ENCODE data around the gene MTSS2. TPM values are rescaled to one million over a fixed set of nuclear protein-coding genes. Genes with fewer than 3 reads are reported as not detected.

Gene MTSS2
- total and polyA plus RNA-seq, 2 of the 8 experiments (the other 6 are each of a cell fraction or from before 2014, with no cell fraction given) = 23.3 to 36.7 TPM

DNA sequence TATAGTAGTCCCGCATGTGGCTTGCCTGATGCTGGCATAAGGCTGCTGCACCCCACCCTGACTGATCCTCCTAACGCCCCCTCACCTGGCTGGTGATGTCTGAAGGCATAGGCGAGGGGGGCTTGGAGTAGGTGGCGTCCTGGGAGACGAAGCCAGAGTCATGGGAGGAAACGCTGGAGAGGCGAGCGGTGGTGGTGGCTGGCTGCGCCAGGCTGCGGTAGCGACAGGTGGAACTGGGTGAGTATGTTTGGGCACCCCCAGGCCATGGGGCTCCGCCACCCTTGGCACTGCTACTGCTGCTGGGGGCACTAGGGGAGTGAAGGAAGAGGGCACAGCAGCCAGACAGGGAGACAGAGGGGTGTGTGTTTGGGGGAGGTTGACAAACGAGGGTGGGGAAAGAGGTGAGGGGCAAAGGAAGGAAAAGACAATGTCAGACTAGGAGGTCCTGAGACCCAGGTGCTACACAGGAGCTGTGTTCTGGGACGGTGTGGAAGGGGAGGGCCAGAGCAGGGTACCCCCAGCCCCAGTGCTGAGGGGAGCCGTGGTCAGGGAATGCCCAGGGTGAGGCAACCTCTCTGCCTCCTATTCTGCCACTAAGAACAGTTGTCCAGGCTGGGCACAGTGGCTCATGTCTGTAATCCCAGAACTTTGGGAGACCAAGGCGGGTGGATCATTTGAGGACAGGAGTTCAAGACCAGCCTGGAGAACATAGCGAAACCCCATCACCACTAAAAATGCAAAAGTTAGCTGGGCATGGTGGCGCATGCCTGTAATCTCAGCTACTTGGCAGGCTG, 11.4 kb downstream of the MTSS2 start:
- WGBS, 2 experiments (ENCODE audit: extremely low coverage in 1 of 2, insufficient coverage in 1 of 2, insufficient read length in 1 of 2, insufficient replicate concordance in 2 of 2, low coverage in 1 of 2, low lambda C conversion rate in 2 of 2, missing lambda C conversion rate in 1 of 2) = 88% methylated on average over 17 of the region's 18 CpGs; no CpG with 5 or more reads in 1 of the 2 experiments
- Histone ChIP-seq H3K9me3 (ENCODE audit: insufficient read depth in 2 of 2, low read depth in 1 of 2, low read length in 1 of 2) (no peaks in the 10 kb centered on the region), H3K79me2 (ENCODE audit: control insufficient read depth in 1 of 2, insufficient read depth in 2 of 2, low read length in 2 of 2) (no peaks in the 10 kb centered on the region), H3K4me2 (ENCODE audit: insufficient read depth in 1 of 2, low read depth in 2 of 2, low read length in 2 of 2) (no peak overlapping the region), H4K8ac (ENCODE audit: extremely low read depth, insufficient read depth, low read length) (no peak overlapping the region; the same call in 1 of the 2 replicates), H3K23ac (ENCODE audit: insufficient read length) (no peak overlapping the region), H3K23me2 (ENCODE audit: low read depth, low read length) (no peaks in the 10 kb centered on the region), H3K14ac (ENCODE audit: insufficient read length) (no peak overlapping the region), H3K27me3 (replicated peaks in 1 of 4; ENCODE audit: control insufficient read depth in 3 of 4, extremely low read depth in 1 of 4, insufficient read depth in 3 of 4, low read length in 3 of 4) (no peaks in the 10 kb centered on the region), H2BK120ac (replicated peaks; ENCODE audit: low read depth, low read length) (no peak overlapping the region), H2AK5ac (ENCODE audit: low read depth, low read length) (no peak overlapping the region), H3K4me1 (replicated peaks in 1 of 4; ENCODE audit: control insufficient read depth in 3 of 4, insufficient read depth in 4 of 4, low read length in 3 of 4) (peaks cover 0 to 4% (median under 1%) of the 10 kb centered on the region in 4 experiments; a peak in 1 of 7 replicates), H3K18ac (ENCODE audit: extremely low read depth, low read length) (no peak overlapping the region), H2BK20ac (ENCODE audit: low read length) (no peak overlapping the region), H2AFZ (ENCODE audit: low read length) (no peak overlapping the region), H3K56ac (replicated peaks; ENCODE audit: insufficient read length, low read depth, low read length) (no peak overlapping the region), H4K20me1 (replicated peaks in 1 of 2; ENCODE audit: control insufficient read depth in 1 of 2, insufficient read depth in 2 of 2, low read length in 2 of 2) (no peaks in the 10 kb centered on the region), H2BK15ac (ENCODE audit: low read length) (no peak overlapping the region), H4K91ac (replicated peaks; ENCODE audit: insufficient read length, low read length) (no peak overlapping the region), H3K9ac (replicated peaks in 1 of 4; ENCODE audit: extremely low read depth in 1 of 4, low read depth in 3 of 4, low read length in 3 of 4) (no peak overlapping the region), H3K4ac (replicated peaks; ENCODE audit: insufficient read length, low read depth, low read length) (no peak overlapping the region), H3K79me1 (ENCODE audit: low read depth, low read length) (no peaks in the 10 kb centered on the region), H3K36me3 (ENCODE audit: control insufficient read depth in 2 of 4, insufficient read depth in 4 of 4, low read length in 3 of 4) (peaks cover 0 to 15% (median 4%) of the 10 kb centered on the region in 4 experiments; a peak in 3 of 8 replicates), H3K27ac (ENCODE audit: low read depth, low read length) (no peak overlapping the region), H4K5ac (ENCODE audit: insufficient read length, low read depth, low read length) (no peak overlapping the region), H3K4me3 (ENCODE audit: extremely low read depth in 1 of 4, insufficient read depth in 2 of 4, low read depth in 3 of 4, low read length in 4 of 4) (no peak overlapping the region), H2BK5ac (ENCODE audit: low read depth, low read length) (no peak overlapping the region), H2BK12ac (ENCODE audit: low read depth, low read length) (no peak overlapping the region)
- no peak for FAIRE-seq
- DNase-seq (ENCODE audit: low read depth in 1 of 2, low spot score in 2 of 2) = no peak
- POLR2A ChIA-PET (ENCODE audit: partially characterized antibody) = interaction anchor here (1.1 kb wide), 1 partner anchor 8 kb away, joined by 3 read pairs; no protein-coding TSS in a partner anchor
- CTCF ChIA-PET (ENCODE audit: partially characterized antibody) = interaction anchor here (1.1 to 3.4 kb wide), 3 partner anchors 20 to 64 kb away, joined by 3 to 9 read pairs (median 3); no protein-coding TSS in a partner anchor
- TF ChIP-seq POLR2A (IDR thresholded peaks at IDR 0.05; ENCODE audit: control extremely low read depth in 1 of 2, low read depth in 2 of 2, low read length in 2 of 2) (no peak), PHF8 (conservative IDR thresholded peaks at IDR 0.05; ENCODE audit: low read depth, low read length) (no peak), JUN (IDR thresholded peaks at IDR 0.05; ENCODE audit: low read depth, low read length) (no peak), CHD1 (IDR thresholded peaks at IDR 0.05; ENCODE audit: low read depth, low read length) (no peak), SAP30 (IDR thresholded peaks at IDR 0.05; ENCODE audit: insufficient read depth, insufficient replicate concordance, low read length) (no peak), CBX5 (IDR thresholded peaks at IDR 0.05; ENCODE audit: low read depth, low read length) (no peak), NANOG (IDR thresholded peaks at IDR 0.05; ENCODE audit: insufficient read depth, low read depth, low read length, poor library complexity, severe bottlenecking) (no peak), TBP (IDR thresholded peaks at IDR 0.05; ENCODE audit: low read depth, low read length) (no peak), TAF7 (optimal IDR thresholded peaks at IDR 0.05; ENCODE audit: borderline replicate concordance, low read depth, low read length) (no peak), ASH2L (IDR thresholded peaks at IDR 0.05; ENCODE audit: low read length) (no peak), SP1 (IDR thresholded peaks at IDR 0.05; ENCODE audit: low read depth, low read length) (no peak), CREB1 (IDR thresholded peaks at IDR 0.05) (no peak), RXRA (IDR thresholded peaks at IDR 0.05; ENCODE audit: insufficient read depth, low read depth, low read length) (no peak)

Data from H1 (cell line).